ENCODE measurements around the gene SPOP.

SPOP gene

DNA sequence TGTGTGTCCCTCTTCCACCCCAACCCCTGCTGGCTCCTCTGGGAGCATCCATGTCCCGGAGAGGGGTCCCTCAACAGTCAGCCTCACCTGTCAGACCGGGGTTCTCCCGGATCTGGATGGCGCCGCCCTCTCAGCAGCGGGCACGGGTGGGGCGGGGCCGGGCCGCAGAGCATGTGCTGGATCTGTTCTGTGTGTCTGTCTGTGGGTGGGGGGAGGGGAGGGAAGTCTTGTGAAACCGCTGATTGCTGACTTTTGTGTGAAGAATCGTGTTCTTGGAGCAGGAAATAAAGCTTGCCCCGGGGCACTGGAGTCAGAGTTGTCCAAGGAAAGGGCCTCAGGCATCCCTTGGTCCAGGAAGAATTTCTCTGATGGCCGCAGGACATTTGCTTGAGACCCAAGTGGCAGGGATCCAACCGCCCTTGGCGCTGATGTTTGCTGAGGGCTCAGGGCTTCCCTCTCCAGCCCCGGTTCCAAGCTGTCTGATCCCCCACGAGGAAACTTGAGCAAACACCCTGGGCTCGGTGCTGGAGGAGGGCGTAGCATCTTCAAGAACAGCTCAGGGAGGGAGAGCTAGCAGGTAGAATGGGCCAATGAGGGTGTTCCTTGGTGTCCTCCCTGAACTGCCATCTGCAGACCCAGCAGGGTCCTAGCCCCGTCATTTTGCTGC lies 97.7 kb downstream of the SPOP start:
- no peak overlapping the region for H3K27ac ChIP-seq
- no peak for TF ChIP-seq ZFX (IDR thresholded peaks at IDR 0.05; ENCODE audit: borderline replicate concordance)
- TF ChIP-seq, protein P1, sequence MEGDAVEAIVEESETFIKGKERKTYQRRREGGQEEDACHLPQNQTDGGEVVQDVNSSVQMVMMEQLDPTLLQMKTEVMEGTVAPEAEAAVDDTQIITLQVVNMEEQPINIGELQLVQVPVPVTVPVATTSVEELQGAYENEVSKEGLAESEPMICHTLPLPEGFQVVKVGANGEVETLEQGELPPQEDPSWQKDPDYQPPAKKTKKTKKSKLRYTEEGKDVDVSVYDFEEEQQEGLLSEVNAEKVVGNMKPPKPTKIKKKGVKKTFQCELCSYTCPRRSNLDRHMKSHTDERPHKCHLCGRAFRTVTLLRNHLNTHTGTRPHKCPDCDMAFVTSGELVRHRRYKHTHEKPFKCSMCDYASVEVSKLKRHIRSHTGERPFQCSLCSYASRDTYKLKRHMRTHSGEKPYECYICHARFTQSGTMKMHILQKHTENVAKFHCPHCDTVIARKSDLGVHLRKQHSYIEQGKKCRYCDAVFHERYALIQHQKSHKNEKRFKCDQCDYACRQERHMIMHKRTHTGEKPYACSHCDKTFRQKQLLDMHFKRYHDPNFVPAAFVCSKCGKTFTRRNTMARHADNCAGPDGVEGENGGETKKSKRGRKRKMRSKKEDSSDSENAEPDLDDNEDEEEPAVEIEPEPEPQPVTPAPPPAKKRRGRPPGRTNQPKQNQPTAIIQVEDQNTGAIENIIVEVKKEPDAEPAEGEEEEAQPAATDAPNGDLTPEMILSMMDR (IDR thresholded peaks at IDR 0.05): no peak

DNA sequence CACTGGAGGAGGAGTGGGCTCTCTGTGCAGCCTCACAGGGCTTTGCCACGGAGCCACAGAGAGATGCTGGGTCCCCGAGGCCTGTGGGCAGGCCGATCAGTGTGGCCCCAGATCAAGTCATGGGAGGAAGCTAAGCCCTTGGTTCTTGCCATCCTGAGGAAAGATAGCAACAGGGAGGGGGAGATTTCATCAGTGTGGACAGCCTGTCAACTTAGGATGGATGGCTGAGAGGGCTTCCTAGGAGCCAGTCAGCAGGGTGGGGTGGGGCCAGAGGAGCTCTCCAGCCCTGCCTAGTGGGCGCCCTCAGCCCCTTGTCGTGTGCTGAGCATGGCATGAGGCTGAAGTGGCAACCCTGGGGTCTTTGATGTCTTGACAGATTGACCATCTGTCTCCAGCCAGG lies 98.4 kb downstream of the SPOP start:
- no peak for TF ChIP-seq ZFX (IDR thresholded peaks at IDR 0.05; ENCODE audit: borderline replicate concordance)
- TF ChIP-seq, protein P1 (IDR thresholded peaks at IDR 0.05): no peak

DNA sequence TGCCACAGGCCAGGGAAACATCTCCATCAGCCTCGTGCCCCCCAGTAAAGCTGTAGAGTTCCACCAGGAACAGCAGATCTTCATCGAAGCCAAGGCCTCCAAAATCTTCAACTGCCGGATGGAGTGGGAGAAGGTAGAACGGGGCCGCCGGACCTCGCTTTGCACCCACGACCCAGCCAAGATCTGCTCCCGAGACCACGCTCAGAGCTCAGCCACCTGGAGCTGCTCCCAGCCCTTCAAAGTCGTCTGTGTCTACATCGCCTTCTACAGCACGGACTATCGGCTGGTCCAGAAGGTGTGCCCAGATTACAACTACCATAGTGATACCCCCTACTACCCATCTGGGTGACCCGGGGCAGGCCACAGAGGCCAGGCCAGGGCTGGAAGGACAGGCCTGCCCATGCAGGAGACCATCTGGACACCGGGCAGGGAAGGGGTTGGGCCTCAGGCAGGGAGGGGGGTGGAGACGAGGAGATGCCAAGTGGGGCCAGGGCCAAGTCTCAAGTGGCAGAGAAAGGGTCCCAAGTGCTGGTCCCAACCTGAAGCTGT lies 98.9 kb downstream of the SPOP start:
- H3K27ac ChIP-seq: no peak overlapping the region
- TF ChIP-seq ZFX (IDR thresholded peaks at IDR 0.05; ENCODE audit: borderline replicate concordance): no peak
- TF ChIP-seq, protein P1 (IDR thresholded peaks at IDR 0.05): no peak

More for the DNA sequence above, 98.4 kb downstream of the SPOP start:
- H3K27ac ChIP-seq: no peak overlapping the region

DNA sequence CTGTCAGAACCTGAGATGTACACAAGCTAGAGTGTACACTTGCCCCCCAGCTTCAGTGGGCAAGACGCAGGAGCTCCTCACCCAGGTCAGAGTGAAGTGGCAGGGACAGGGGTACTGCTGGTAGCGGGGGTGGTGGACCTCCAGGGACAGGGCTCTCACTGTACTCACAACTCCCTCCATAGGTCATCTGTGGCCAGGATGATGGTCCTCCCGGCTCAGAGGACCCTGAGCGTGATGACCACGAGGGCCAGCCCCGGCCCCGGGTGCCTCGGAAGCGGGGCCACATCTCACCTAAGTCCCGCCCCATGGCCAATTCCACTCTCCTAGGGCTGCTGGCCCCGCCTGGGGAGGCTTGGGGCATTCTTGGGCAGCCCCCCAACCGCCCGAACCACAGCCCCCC lies 99.5 kb downstream of the SPOP start:
- no peak overlapping the region for H3K27ac ChIP-seq
- TF ChIP-seq, protein P1 (IDR thresholded peaks at IDR 0.05): no peak
- no peak for TF ChIP-seq ZFX (IDR thresholded peaks at IDR 0.05; ENCODE audit: borderline replicate concordance)

DNA sequence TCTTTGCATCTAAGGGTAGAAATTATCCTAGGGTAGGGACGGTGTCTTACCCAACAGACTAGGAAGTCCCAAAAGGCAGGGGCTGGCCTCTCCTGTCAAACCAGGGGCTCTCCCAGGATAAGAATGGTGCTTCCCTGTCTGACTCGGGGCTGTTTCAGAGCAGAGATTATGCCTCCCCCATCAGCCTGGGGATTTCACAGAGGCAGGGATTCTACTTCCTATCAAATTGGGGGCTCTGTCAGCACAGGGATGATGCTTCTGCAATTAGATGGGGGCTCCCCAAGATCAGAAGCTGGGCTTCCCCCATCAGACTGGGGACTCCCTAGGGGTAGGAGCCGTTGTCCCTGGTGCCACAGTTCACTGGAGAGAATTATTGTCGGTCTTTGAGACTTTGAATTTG lies 99.9 kb downstream of the SPOP start:
- no peak overlapping the region for H3K27ac ChIP-seq
- TF ChIP-seq, protein P1 (IDR thresholded peaks at IDR 0.05): no peak
- TF ChIP-seq ZFX (IDR thresholded peaks at IDR 0.05; ENCODE audit: borderline replicate concordance): no peak

DNA sequence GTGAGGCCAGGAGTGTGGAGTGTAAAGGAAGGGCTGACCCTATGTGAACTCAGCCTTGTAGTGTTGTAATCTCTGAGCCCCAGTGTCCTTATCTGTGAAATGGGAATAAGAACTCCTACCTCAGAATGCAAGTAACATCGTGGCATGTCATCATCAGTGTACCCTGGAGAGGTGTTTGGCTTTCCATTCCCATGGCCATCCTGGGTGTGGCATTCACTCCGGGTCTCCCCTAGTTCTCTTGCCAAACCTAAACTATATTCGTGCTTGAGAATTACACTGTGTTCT lies 100.3 kb downstream of the SPOP start:
- H3K27ac ChIP-seq: no peak overlapping the region
- TF ChIP-seq, protein P1 (IDR thresholded peaks at IDR 0.05): no peak
- TF ChIP-seq ZFX (IDR thresholded peaks at IDR 0.05; ENCODE audit: borderline replicate concordance): no peak

DNA sequence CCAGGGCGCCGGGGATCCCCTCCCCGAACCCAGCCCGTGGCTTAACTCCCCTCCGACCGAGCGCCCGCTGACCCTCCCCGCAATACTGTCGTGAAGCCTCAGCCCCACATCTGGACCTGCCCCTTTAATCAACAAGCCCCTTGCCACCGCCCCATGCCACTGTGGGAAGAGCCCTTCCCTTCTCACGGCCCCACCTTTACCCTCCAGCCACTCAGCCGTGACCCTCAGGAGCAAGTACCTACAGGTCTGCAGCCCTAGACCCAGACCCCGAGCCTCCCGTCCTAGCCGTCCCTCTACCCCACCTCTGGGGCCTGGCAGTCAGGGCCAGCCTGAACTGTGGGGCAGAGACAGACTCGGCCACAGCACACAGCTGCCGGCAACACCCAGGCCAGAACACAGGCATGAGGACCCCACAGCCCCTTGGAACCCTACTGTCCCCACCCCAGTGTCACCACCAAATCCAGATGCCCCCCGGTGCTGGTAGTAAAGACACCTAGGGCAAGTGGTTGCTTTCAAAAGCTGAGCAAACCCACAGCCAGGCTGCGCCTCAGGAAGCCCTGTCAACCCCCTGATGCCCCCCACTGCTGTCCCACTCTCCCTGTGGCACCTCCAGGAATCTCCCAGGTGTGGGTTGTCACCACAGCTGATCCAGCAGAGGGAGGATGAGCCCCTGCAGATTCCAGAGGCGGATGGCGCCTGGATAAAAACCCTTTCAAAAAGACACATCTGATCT lies 100.8 kb downstream of the SPOP start:
- TF ChIP-seq ZFX (IDR thresholded peaks at IDR 0.05; ENCODE audit: borderline replicate concordance): no peak
- TF ChIP-seq, protein P1 (IDR thresholded peaks at IDR 0.05): no peak
- no peak overlapping the region for H3K27ac ChIP-seq
